WTC11 (cell line): ENCODE data around the gene ANKRD17. TPM values are rescaled to one million over a fixed set of nuclear protein-coding genes. Genes with fewer than 3 reads are reported as not detected.

ENCODE experiments used
- CREM ChIP-seq: sonication (generic); formaldehyde crosslinking; IDR thresholded peaks from 2 replicates; pipeline ENCODE4 v1.8.1; 2022; ENCODE audit warnings: mild to moderate bottlenecking, missing genetic modification reagents, moderate library complexity
- FOXK1 ChIP-seq: sonication (generic); formaldehyde crosslinking; IDR thresholded peaks from 2 replicates; pipeline ENCODE4 v1.8.0; 2022; ENCODE audit warnings: mild to moderate bottlenecking, moderate library complexity, missing genetic modification reagents
- FOXP1 ChIP-seq: sonication (generic); formaldehyde crosslinking; IDR thresholded peaks from 2 replicates; pipeline ENCODE4 v1.8.0; 2022; ENCODE audit warnings: missing genetic modification reagents, mild to moderate bottlenecking, moderate library complexity, borderline replicate concordance
- MXD4 ChIP-seq: fragments of 250-450 bp; sonication (Bioruptor Pico); IDR thresholded peaks from 2 replicates; pipeline ENCODE4 v1.8.0; 2021; ENCODE audit warnings: mild to moderate bottlenecking, moderate library complexity, borderline replicate concordance
- NFE2L1 ChIP-seq: sonication (generic); formaldehyde crosslinking; IDR thresholded peaks from 2 replicates; pipeline ENCODE4 v1.8.1; 2023; ENCODE audit warnings: missing genetic modification reagents
- NFYB ChIP-seq: sonication (generic); formaldehyde crosslinking; conservative IDR thresholded peaks from 2 replicates; pipeline ENCODE4 v1.8.0; 2022; ENCODE audit warnings: low read depth, missing genetic modification reagents
- NR3C1 ChIP-seq: sonication (generic); formaldehyde crosslinking; conservative IDR thresholded peaks from 2 replicates; pipeline ENCODE4 v1.8.1; 2023; ENCODE audit warnings: low read depth, mild to moderate bottlenecking, missing genetic modification reagents
- OVOL2 ChIP-seq: fragments of 250-450 bp; sonication (Bioruptor Pico); IDR thresholded peaks from 2 replicates; pipeline ENCODE4 v1.9.0; 2021; ENCODE audit warnings: mild to moderate bottlenecking, borderline replicate concordance
- RELA ChIP-seq: sonication (generic); formaldehyde crosslinking; IDR thresholded peaks from 2 replicates; pipeline ENCODE4 v1.8.1; 2022; ENCODE audit warnings: missing genetic modification reagents, mild to moderate bottlenecking, borderline replicate concordance
- TCF7 ChIP-seq: sonication (generic); formaldehyde crosslinking; IDR thresholded peaks from 2 replicates; pipeline ENCODE4 v1.8.0; 2022; ENCODE audit warnings: mild to moderate bottlenecking, low read depth, missing genetic modification reagents, moderate library complexity
- ZNF138 ChIP-seq: sonication (generic); formaldehyde crosslinking; conservative IDR thresholded peaks from 2 replicates; pipeline ENCODE4 v1.8.1; 2022; ENCODE audit warnings: mild to moderate bottlenecking, moderate library complexity, missing genetic modification reagents
- ZNF232 ChIP-seq: sonication (generic); formaldehyde crosslinking; IDR thresholded peaks from 2 replicates; pipeline ENCODE4 v1.8.0; 2022; ENCODE audit warnings: mild to moderate bottlenecking, missing genetic modification reagents
- ZNF416 ChIP-seq: fragments of 250-450 bp; sonication (Bioruptor Pico); IDR thresholded peaks from 2 replicates; pipeline ENCODE4 v1.9.0; 2021; ENCODE audit warnings: mild to moderate bottlenecking, inconsistent platforms
- ZNF423 ChIP-seq: fragments of 250-450 bp; sonication (Bioruptor Pico); IDR thresholded peaks from 2 replicates; pipeline ENCODE4 v2.1.2; 2022; ENCODE audit warnings: mild to moderate bottlenecking, moderate library complexity
- total RNA-seq: library from RNA; stranded (reverse); gene quantifications from 3 replicates; pipeline ENCODE4 v1.2.3, GENCODE V29; 2021
- TF ChIP-seq, protein P1 (sequence below): sonication (generic); formaldehyde crosslinking; IDR thresholded peaks from 2 replicates; pipeline ENCODE4 v1.8.0; 2022; ENCODE audit warnings: mild to moderate bottlenecking, missing genetic modification reagents
- TF ChIP-seq, protein P2 (sequence below): fragments of 250-450 bp; sonication (Bioruptor Pico); IDR thresholded peaks from 2 replicates; pipeline ENCODE4 v1.8.0; 2021; ENCODE audit warnings: mild to moderate bottlenecking
- TF ChIP-seq, protein P3 (sequence below): sonication (generic); formaldehyde crosslinking; IDR thresholded peaks from 2 replicates; pipeline ENCODE4 v1.8.1; 2023; ENCODE audit warnings: mild to moderate bottlenecking, moderate library complexity, missing genetic modification reagents
- TF ChIP-seq, protein P4 (sequence below): fragments of 250-450 bp; sonication (Bioruptor Pico); conservative IDR thresholded peaks from 2 replicates; pipeline ENCODE4 v1.9.0; 2021; ENCODE audit warnings: mild to moderate bottlenecking
- TF ChIP-seq, protein P5 (sequence below): sonication (generic); formaldehyde crosslinking; IDR thresholded peaks from 2 replicates; pipeline ENCODE4 v1.8.1; 2023; ENCODE audit warnings: mild to moderate bottlenecking, missing genetic modification reagents, borderline replicate concordance
- TF ChIP-seq, protein P6 (sequence below): sonication (generic); formaldehyde crosslinking; IDR thresholded peaks from 2 replicates; pipeline ENCODE4 v1.8.1; 2023; ENCODE audit warnings: mild to moderate bottlenecking, missing genetic modification reagents
- TF ChIP-seq, protein P7 (sequence below): sonication (generic); formaldehyde crosslinking; conservative IDR thresholded peaks from 2 replicates; pipeline ENCODE4 v1.8.1; 2022; ENCODE audit warnings: mild to moderate bottlenecking, missing genetic modification reagents
- TF ChIP-seq, protein P8 (sequence below): sonication (generic); formaldehyde crosslinking; IDR thresholded peaks from 2 replicates; pipeline ENCODE4 v1.8.0; 2022; ENCODE audit warnings: mild to moderate bottlenecking, missing genetic modification reagents
- TF ChIP-seq, protein P9 (sequence below): sonication (generic); formaldehyde crosslinking; IDR thresholded peaks from 2 replicates; pipeline ENCODE4 v1.8.0; 2022; ENCODE audit warnings: mild to moderate bottlenecking, missing genetic modification reagents

ANKRD17 gene
- total RNA-seq, 1 experiment from 2014 or later: 76.0 TPM

DNA sequence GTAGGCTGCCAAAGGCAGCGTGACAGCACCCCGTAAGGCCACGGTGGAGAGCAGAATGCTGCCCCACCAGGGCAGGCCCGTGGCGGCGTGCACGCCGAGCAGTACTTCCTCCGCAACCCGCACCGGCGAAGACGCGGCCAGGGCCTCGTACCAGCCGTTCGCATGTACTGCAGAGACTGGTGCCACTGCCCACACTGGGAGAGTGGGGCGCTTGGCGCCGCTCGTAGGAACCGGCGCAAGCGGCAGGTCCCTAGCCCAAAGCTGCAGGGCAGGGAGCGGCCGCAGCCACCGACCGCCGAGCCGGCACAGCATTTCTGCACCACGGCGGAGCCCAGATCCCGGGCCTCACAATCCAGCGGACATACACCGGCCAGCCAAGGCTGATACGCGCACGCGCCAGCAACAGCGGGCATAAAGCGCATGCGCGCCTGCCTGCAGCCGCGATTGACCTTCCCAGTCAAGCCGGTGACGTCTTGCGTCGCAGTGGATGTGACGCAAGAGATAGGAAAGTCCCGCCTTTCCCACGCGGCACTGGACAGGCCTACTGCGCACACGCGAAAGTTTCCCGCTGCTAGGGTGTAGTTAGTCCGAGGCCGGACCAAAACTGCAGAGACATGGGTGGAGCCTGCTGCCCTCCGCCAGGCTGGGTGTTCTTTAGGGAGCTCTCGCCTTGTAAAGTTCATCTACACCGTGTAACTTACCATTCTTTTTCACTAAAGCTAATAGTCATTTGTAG, 189.1 kb downstream of the ANKRD17 start, which contains the start of gene COX18 (continued):
- TF ChIP-seq, protein P1, sequence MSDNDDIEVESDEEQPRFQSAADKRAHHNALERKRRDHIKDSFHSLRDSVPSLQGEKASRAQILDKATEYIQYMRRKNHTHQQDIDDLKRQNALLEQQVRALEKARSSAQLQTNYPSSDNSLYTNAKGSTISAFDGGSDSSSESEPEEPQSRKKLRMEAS (CRISPR knock-in tag): peak; percentile 97
- TF ChIP-seq ZNF232 (CRISPR knock-in tag) (peak; percentile 73; the same call in 1 of the 2 replicates), NR3C1 (CRISPR knock-in tag) (0 out of 2 replicates have a peak, but pooled peaks have one; percentile 82), ZNF416 (0 out of 2 replicates have a peak, but pooled peaks have one; percentile 65), TCF7 (no peak), FOXK1 (CRISPR knock-in tag) (peak; percentile 88), CREM (CRISPR knock-in tag) (peak; percentile 97), OVOL2 (CRISPR knock-in tag) (no peak), MXD4 (CRISPR knock-in tag) (no peak), NFYB (0 out of 2 replicates have a peak, but pooled peaks have one; percentile 40), NFE2L1 (peak; percentile 81; the same call in 1 of the 2 replicates), RELA (CRISPR knock-in tag) (peak; percentile 84; the same call in 1 of the 2 replicates), ZNF138 (peak; percentile 82; the same call in 1 of the 2 replicates), FOXP1 (CRISPR knock-in tag) (peak; percentile 72; the same call in 1 of the 2 replicates), ZNF423 (CRISPR knock-in tag) (no peak)
- TF ChIP-seq, protein P2, sequence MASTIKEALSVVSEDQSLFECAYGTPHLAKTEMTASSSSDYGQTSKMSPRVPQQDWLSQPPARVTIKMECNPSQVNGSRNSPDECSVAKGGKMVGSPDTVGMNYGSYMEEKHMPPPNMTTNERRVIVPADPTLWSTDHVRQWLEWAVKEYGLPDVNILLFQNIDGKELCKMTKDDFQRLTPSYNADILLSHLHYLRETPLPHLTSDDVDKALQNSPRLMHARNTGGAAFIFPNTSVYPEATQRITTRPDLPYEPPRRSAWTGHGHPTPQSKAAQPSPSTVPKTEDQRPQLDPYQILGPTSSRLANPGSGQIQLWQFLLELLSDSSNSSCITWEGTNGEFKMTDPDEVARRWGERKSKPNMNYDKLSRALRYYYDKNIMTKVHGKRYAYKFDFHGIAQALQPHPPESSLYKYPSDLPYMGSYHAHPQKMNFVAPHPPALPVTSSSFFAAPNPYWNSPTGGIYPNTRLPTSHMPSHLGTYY (CRISPR knock-in tag): 0 out of 2 replicates have a peak, but pooled peaks have one; percentile 27
- TF ChIP-seq, protein P3, sequence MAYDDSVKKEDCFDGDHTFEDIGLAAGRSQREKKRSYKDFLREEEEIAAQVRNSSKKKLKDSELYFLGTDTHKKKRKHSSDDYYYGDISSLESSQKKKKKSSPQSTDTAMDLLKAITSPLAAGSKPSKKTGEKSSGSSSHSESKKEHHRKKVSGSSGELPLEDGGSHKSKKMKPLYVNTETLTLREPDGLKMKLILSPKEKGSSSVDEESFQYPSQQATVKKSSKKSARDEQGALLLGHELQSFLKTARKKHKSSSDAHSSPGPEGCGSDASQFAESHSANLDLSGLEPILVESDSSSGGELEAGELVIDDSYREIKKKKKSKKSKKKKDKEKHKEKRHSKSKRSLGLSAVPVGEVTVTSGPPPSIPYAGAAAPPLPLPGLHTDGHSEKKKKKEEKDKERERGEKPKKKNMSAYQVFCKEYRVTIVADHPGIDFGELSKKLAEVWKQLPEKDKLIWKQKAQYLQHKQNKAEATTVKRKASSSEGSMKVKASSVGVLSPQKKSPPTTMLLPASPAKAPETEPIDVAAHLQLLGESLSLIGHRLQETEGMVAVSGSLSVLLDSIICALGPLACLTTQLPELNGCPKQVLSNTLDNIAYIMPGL (CRISPR knock-in tag): peak; percentile 76; the same call in 1 of the 2 replicates
- TF ChIP-seq, protein P4, sequence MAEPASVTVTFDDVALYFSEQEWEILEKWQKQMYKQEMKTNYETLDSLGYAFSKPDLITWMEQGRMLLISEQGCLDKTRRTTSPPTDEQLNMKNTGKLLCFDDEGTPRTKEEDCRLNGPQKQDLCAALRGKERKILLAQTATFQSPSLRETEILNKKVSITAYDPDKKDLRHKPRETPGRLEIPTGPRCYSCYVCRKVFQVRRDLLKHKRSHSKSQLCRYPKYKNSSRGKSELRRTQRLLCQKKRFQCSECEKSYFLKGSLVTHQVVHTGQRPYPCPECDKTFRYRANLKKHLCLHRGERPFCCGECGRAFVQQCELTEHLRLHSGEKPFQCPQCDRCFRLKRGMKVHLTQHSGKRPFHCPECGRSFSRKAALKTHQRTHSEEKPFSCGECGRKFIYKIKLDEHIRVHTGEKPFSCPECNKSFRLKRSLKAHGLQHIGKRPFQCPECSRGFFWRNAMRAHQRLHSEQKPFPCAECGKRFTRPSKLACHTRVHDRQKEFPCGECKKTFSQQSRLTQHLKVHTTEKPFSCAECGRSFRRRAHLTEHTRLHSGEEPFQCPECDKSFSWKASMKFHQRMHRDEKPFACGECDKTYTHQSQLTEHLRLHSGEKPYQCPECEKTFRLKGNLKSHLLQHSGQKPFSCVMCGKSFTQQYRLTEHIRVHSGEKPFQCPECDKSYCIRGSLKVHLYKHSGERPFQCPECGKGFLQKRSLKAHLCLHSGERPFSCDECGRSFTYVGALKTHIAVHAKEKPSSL (CRISPR knock-in tag): no peak
- TF ChIP-seq, protein P5, sequence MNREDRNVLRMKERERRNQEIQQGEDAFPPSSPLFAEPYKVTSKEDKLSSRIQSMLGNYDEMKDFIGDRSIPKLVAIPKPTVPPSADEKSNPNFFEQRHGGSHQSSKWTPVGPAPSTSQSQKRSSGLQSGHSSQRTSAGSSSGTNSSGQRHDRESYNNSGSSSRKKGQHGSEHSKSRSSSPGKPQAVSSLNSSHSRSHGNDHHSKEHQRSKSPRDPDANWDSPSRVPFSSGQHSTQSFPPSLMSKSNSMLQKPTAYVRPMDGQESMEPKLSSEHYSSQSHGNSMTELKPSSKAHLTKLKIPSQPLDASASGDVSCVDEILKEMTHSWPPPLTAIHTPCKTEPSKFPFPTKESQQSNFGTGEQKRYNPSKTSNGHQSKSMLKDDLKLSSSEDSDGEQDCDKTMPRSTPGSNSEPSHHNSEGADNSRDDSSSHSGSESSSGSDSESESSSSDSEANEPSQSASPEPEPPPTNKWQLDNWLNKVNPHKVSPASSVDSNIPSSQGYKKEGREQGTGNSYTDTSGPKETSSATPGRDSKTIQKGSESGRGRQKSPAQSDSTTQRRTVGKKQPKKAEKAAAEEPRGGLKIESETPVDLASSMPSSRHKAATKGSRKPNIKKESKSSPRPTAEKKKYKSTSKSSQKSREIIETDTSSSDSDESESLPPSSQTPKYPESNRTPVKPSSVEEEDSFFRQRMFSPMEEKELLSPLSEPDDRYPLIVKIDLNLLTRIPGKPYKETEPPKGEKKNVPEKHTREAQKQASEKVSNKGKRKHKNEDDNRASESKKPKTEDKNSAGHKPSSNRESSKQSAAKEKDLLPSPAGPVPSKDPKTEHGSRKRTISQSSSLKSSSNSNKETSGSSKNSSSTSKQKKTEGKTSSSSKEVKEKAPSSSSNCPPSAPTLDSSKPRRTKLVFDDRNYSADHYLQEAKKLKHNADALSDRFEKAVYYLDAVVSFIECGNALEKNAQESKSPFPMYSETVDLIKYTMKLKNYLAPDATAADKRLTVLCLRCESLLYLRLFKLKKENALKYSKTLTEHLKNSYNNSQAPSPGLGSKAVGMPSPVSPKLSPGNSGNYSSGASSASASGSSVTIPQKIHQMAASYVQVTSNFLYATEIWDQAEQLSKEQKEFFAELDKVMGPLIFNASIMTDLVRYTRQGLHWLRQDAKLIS: peak; percentile 42; the same call in 1 of the 2 replicates
- TF ChIP-seq, protein P6, sequence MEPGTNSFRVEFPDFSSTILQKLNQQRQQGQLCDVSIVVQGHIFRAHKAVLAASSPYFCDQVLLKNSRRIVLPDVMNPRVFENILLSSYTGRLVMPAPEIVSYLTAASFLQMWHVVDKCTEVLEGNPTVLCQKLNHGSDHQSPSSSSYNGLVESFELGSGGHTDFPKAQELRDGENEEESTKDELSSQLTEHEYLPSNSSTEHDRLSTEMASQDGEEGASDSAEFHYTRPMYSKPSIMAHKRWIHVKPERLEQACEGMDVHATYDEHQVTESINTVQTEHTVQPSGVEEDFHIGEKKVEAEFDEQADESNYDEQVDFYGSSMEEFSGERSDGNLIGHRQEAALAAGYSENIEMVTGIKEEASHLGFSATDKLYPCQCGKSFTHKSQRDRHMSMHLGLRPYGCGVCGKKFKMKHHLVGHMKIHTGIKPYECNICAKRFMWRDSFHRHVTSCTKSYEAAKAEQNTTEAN: 0 out of 2 replicates have a peak, but pooled peaks have one; percentile 68
- TF ChIP-seq, protein P7, sequence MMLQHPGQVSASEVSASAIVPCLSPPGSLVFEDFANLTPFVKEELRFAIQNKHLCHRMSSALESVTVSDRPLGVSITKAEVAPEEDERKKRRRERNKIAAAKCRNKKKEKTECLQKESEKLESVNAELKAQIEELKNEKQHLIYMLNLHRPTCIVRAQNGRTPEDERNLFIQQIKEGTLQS (CRISPR knock-in tag): 0 out of 2 replicates have a peak, but pooled peaks have one; percentile 74
- TF ChIP-seq, protein P8, sequence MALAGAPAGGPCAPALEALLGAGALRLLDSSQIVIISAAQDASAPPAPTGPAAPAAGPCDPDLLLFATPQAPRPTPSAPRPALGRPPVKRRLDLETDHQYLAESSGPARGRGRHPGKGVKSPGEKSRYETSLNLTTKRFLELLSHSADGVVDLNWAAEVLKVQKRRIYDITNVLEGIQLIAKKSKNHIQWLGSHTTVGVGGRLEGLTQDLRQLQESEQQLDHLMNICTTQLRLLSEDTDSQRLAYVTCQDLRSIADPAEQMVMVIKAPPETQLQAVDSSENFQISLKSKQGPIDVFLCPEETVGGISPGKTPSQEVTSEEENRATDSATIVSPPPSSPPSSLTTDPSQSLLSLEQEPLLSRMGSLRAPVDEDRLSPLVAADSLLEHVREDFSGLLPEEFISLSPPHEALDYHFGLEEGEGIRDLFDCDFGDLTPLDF: 0 out of 2 replicates have a peak, but pooled peaks have one; percentile 28
- TF ChIP-seq, protein P9, sequence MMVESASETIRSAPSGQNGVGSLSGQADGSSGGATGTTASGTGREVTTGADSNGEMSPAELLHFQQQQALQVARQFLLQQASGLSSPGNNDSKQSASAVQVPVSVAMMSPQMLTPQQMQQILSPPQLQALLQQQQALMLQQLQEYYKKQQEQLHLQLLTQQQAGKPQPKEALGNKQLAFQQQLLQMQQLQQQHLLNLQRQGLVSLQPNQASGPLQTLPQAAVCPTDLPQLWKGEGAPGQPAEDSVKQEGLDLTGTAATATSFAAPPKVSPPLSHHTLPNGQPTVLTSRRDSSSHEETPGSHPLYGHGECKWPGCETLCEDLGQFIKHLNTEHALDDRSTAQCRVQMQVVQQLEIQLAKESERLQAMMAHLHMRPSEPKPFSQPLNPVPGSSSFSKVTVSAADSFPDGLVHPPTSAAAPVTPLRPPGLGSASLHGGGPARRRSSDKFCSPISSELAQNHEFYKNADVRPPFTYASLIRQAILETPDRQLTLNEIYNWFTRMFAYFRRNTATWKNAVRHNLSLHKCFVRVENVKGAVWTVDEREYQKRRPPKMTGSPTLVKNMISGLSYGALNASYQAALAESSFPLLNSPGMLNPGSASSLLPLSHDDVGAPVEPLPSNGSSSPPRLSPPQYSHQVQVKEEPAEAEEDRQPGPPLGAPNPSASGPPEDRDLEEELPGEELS (CRISPR knock-in tag): 0 out of 2 replicates have a peak, but pooled peaks have one; percentile 76
